M059J (cell line): ENCODE measurements around the gene FAF2. TPM values are rescaled to one million over a fixed set of nuclear protein-coding genes. Genes with fewer than 3 reads are reported as not detected.
"Not testable (repeated sequence)": the region's sequence is repeated elsewhere in the genome, so short reads cannot be mapped to it uniquely, and the experiment has no call there.

ENCODE experiments used
- DNase-seq: peaks from one replicate; pipeline ENCODE4 v3.0.0-alpha.2; 2012; ENCODE audit warnings: low read depth
- total RNA-seq: library from RNA; depleted of rRNA; stranded (reverse); fragments of >200 nt; shearing (Covaris generic); gene quantifications from 2 replicates; pipeline ENCODE4 v1.2.3, GENCODE V29; 2014; rRNA removed

The FAF2 gene
- total RNA-seq: 46.1 and 55.5 TPM in 2 replicates

- DNase-seq: peak; percentile 99
Observed at GRCh38 chr5:176447978-176448608, at the start of gene FAF2. TSS of gene FAF2 (plus strand) at chr5:176448385. CDS start at chr5:176448408, 23 bp downstream.

GRCh38 chr5:176400382-176401156 is 47.6 kb upstream of the FAF2 start:
- DNase-seq: no peak

GRCh38 chr5:176401281-176402205 is 46.6 kb upstream of the FAF2 start:
- DNase-seq: no peak

- no peak for DNase-seq
Observed at GRCh38 chr5:176405656-176406435, 42.3 kb upstream of the FAF2 start.

GRCh38 chr5:176406436-176407052 is 41.6 kb upstream of the FAF2 start:
- DNase-seq: no peak

GRCh38 chr5:176407456-176408251 is 40.5 kb upstream of the FAF2 start:
- no peak for DNase-seq

GRCh38 chr5:176408252-176408573 is 40.0 kb upstream of the FAF2 start:
- not testable (repeated sequence) for DNase-seq

GRCh38 chr5:176408590-176408989 is 39.6 kb upstream of the FAF2 start:
- no peak for DNase-seq

GRCh38 chr5:176409765-176410164 is 38.4 kb upstream of the FAF2 start:
- DNase-seq: no peak

GRCh38 chr5:176410486-176411180 is 37.6 kb upstream of the FAF2 start:
- peak; percentile 20 for DNase-seq

- DNase-seq: no peak
Observed at GRCh38 chr5:176412517-176413254, 35.5 kb upstream of the FAF2 start.

- no peak for DNase-seq
Observed at GRCh38 chr5:176413255-176413565, 35.0 kb upstream of the FAF2 start.

GRCh38 chr5:176413709-176414191 is 34.4 kb upstream of the FAF2 start:
- no peak for DNase-seq

GRCh38 chr5:176414704-176415103 is 33.5 kb upstream of the FAF2 start:
- no peak for DNase-seq

GRCh38 chr5:176415240-176415951 is 32.8 kb upstream of the FAF2 start:
- DNase-seq: no peak

GRCh38 chr5:176415952-176416924 is 31.9 kb upstream of the FAF2 start, which contains the start of gene CLTB:
TSS of gene CLTB (minus strand) at chr5:176416539. CDS start at chr5:176416363, 176 bp downstream.
- peak; percentile 85 for DNase-seq

- DNase-seq: no peak
Observed at GRCh38 chr5:176416965-176417364, 31.2 kb upstream of the FAF2 start.
